Stimulated activated CD4-positive, alpha-beta T cell treated with anti-CD3 and anti-CD28 coated beads, Interleukin-1b, Interleukin-23, amount 100 ng/mL, for 24 hours (primary cell): Measurements from ENCODE around the gene BARHL1.

Experiments used
- DNase-seq, 4 experiments: peaks; one replicate each; pipeline ENCODE4 v3.0.0-alpha.2; 2020; ENCODE audit warnings: low read depth in 4 of 4, low spot score in 1 of 4

BARHL1 gene

GRCh38 chr9:132586830-132587591 lies 4.6 kb downstream of the BARHL1 start:
- DNase-seq: no peak

DNA sequence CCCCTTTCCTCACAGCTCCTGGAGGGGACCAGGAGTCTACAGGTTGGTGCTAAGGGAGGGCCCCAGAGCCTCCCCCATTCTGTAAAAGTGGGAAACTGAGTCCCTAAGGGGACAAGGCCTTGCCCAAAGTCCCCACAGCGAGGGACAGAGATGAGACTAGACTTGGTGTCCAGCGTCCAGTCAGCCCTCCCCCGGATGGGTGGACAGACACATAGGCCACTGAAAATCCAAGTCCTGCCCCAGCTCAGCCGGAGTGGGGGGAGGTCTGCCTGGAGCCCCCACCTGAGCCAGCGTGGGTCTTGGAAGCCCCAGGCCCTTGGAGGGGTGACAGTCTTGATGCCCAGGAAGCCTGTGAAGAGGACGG lies 5.2 kb downstream of the BARHL1 start:
- DNase-seq: no peak

DNA sequence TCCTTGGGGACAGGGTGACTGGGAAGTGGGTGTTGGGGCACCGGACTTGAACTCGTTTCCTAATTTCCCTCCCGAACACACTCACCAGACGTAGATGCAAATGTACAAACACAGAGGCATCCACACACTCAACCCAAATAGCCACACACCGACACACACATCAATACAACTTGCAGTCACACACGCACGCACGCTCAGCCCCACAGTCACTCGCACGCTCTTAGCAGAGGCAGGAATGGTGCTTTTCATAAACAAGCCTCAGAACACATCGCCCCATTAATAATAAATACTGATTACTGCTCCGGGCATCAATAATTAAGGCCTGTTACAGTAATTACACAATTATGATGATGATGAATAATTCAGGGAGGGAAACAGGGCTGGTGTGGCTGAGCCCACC lies 5.7 kb downstream of the BARHL1 start:
- no peak for DNase-seq

- no peak for DNase-seq
Measured at GRCh38 chr9:132588501-132589147, 6.2 kb downstream of the BARHL1 start.

GRCh38 chr9:132589148-132590036 lies 7.0 kb downstream of the BARHL1 start:
- no peak for DNase-seq

DNA sequence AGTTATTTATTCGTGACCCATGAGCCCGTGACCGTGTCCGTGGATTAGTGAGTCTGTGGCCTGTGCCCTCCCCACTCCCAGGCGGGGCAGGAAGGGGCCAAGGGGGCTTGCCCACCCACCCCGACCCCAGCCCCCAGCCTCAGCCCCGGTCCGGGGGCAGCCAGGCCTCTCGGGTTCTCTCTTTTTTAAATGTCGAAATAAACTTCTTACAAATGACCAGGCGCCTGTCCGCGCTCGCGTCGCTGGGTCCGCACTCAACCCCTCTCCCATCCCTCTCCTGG lies 7.6 kb downstream of the BARHL1 start:
- no peak for DNase-seq

DNA sequence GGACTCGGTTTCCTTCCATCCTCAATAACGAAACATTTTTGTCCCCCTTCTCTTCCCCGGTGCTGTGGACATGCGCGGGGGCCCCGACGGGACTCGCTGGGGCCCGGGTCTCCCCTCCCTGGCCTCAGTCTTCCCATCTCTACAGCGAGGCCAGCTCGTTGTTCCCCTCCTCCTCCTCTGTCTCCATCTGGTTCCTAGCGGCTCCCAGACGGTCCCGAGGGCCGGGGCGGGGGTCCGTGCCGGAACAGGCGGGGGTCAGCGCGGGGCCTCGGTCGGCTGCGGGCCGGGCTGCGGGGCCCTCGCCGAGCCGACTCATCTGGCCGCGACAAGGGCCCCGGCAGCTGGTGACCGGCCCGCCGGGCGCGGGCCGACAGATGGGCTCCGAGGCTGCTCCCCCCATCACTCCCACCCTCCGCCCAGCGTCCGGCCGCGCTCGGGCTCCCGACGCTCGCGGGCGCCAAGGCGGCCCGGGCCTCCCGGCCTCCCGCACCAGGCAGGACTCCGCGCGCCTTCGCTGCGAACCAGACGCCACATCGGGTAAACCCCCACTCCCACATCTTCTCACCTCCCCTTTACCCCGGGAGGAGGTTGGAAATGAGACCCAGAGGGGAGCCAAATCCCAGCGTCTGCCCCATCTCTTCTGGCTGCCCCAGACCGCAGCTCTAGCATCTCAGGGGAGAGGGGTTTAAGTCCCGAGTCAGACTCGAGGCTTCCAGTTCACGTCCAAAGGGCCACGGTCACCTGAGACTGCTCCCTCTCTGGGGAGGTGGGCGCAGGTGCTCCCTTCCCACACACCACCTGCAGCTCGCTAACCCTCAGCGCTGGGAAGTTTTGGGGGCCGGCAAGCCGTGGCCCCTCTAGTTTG lies 8.1 kb downstream of the BARHL1 start:
- DNase-seq: no peak

DNA sequence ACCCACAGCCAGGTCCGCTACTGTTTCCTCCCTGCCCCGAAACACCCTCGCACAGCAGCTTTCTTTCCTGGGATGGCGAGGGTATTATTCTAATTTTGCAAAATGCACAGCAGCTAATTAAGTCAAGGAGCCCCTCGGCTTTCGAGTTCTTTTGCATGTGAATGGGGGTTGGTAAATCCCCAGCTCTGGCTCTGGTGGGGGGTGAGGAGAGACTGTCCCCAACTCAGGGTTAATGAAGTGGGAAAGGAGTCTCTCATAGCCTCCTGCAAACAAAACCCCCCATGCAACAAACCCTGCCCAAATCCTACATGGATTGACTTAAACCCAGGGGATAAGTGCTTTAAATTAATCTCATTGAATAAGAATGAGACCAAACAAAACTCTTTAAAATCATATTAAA lies 8.8 kb downstream of the BARHL1 start:
- DNase-seq: no peak

DNA sequence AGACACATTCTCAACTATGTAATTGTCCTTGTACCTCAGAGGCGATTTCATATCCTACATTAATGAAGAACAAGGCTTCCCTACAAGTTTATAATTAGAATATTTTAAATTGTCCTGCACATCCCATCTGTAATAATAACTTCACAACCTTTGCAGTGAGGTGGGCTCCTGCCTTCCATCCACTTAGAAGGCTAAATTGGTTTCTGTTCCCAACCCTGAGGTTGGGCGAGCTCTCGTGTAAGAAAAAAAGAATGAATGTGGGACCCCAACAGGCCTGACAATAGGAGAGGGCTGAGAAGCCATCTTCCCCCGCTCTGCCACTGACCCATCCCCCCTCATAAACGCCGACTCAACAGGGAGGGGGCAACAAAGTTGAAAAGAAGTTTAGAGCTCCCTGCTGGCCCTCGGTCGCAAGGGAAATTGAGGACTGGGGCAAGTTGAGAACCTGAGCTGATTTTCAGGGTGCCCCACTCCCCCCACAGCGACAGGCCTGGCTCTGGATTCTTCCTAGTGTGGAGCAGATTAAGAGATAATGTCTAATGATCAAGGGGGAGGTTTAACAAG lies 9.4 kb downstream of the BARHL1 start:
- DNase-seq: no peak

GRCh38 chr9:132592451-132592850 lies 10.0 kb downstream of the BARHL1 start:
- DNase-seq: no peak

DNA sequence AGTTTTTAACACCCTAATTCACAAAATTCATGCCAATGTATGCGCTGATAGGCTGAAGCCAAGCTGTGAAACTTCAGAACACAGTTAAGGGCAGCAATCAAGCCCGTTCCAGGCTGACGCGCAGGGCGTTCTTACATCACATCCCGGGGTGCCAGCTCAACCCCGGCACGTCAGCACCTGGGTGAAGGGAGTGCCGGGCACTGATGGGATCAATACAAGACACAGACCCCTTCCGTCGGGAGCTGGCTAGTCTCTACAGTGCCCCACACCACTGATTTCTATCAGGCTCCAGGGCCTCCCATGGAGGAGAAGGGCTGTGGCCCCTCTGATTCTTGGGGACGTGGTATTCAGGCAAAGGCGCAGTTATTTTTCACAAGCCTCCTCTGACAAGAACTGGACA lies 12.0 kb downstream of the BARHL1 start:
- DNase-seq: no peak

- DNase-seq: no peak
Measured at GRCh38 chr9:132595319-132595718, 12.9 kb downstream of the BARHL1 start.

- no peak for DNase-seq
Measured at GRCh38 chr9:132596200-132596599, 13.8 kb downstream of the BARHL1 start.

DNA sequence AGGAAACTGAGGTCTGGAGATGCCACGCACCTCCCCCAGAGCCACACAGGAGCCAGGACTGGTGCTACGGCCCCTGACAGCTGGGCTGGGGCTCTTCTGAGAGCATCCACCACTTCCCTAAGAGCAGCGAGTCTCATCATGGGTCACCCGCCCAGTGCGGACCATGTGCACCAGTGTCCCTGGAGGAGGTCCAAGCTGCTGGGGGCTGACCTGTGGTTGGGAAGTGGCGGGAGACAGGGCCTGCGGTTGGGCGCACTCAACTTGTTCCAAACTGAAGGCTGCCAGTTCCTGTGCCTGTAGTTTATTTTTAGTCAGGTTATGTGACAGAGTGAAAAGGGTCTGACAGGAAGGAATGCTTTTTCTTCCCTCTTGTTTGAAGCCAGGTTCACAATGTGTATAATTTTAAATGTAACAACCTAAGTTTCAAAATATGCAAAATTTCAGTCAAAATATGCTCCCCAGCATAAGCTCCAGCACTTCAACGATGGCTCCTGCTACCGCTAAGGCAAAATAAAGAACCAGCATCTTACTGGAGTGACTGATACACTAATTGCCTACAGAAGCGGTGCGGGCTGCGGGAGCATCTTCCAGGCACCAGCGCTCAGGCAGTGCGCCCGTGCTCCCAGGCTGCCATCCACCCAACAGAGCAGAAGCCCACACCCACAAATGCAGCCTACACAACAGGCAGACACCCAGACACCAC lies 14.8 kb downstream of the BARHL1 start:
- no peak for DNase-seq

- no peak for DNase-seq
Measured at GRCh38 chr9:132600326-132600984, 18.0 kb downstream of the BARHL1 start.

DNA sequence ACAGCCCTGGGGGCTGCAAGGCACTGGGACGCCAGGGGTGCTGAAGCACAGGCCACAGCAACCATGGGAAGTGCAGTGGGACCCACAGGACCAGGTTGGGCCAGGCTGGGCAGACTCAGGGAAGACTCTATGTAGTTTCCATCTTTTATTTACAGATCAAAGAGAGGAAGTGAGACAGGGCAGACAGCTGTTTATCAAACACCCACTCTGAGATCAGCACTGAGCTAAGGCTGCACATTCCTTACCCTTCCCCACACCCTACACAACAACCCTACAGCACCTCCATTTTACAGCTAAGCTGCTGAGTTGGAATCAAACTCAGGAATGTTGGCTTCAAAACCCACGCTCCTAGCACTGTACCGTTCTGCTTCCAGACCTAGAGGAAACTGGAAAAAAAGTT lies 19.8 kb downstream of the BARHL1 start:
- DNase-seq: no peak

- DNase-seq: no peak
Measured at GRCh38 chr9:132605387-132605786, 23.0 kb downstream of the BARHL1 start.

DNA sequence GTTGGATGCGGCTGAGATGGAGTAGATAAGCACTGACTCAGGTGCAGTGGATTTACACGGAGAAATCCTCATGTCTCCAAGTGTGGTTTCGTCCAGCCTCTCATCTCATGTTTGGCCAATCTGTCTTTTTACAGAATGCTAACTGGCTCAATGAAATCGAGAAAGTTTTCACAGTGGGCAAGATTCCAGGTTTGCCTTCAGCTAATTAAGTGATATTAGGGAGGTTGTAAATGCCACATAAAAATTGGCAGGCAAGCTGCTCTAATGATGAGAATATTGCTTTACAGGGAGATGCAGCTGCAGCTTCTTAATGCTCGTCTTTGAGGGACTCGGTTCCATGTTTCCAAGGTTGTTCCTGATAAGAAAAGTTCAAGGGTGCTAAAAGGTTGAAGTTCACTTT lies 23.7 kb downstream of the BARHL1 start:
- no peak for DNase-seq

DNA sequence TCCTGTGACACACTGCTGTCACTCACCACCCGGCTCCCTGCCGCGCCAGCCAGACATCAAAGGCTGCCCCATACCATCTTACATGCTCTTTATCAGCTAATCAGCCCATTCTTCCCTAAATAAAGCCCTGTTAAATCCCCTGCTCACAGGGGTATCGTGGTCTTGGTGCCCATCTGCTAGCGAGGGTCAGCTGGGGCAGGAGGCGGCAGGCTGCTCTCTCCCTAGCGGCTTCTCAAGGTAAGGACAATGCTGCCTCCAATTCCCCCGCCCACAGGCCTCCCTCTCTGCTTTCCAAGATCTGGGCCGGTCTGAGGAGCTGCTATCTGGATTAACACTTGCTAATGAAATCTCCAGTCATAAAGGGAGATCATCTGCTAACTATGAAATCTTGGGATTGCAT lies 26.8 kb downstream of the BARHL1 start:
- DNase-seq: no peak

- DNase-seq: no peak
Measured at GRCh38 chr9:132609829-132610228, 27.4 kb downstream of the BARHL1 start.
